HUES6 (cell line): ENCODE results near the gene NPAT.

Source experiments
- H3K27ac ChIP-seq: 2 replicates; pipeline ENCODE4 v1.7.0; 2013; ENCODE audit warnings: low read depth, mild to moderate bottlenecking, low read length, inconsistent platforms
- H3K27me3 ChIP-seq: 2 replicates; pipeline ENCODE4 v1.6.1; 2013; ENCODE audit warnings: low read length; ENCODE audit not compliant: control insufficient read depth, insufficient read depth
- H3K36me3 ChIP-seq: 2 replicates; pipeline ENCODE4 v1.6.1; 2013; ENCODE audit warnings: low read length; ENCODE audit not compliant: control insufficient read depth, insufficient read depth
- H3K4me1 ChIP-seq: 2 replicates; pipeline ENCODE4 v1.6.1; 2013; ENCODE audit warnings: low read length; ENCODE audit not compliant: control insufficient read depth, insufficient read depth
- H3K4me3 ChIP-seq: 2 replicates; pipeline ENCODE4 v1.5.1; 2013; ENCODE audit warnings: low read depth, low read length
- H3K9ac ChIP-seq: one replicate; pipeline ENCODE4 v1.6.1; 2013; ENCODE audit warnings: mild to moderate bottlenecking, low read length
- H3K9me3 ChIP-seq: 2 replicates; pipeline ENCODE4 v1.6.1; 2013; ENCODE audit warnings: low read depth, low read length; ENCODE audit not compliant: control insufficient read depth, insufficient read depth

Gene NPAT

GRCh38 chr11:108218912-108219783 lies 3.3 kb downstream of the NPAT start:
- Histone ChIP-seq H3K36me3 (peaks cover 2% of the 10 kb centered on the region), H3K9ac (no peak overlapping the region), H3K27ac (no peak overlapping the region), H3K4me3 (no peak overlapping the region; the same call in 1 of the 2 replicates), H3K4me1 (peaks cover 34% of the 10 kb centered on the region), H3K27me3 (no peaks in the 10 kb centered on the region), H3K9me3 (no peaks in the 10 kb centered on the region)

- H3K27me3 ChIP-seq = no peaks in the 10 kb centered on the region
- no peak overlapping the region for H3K27ac ChIP-seq
- H3K4me1 ChIP-seq = peaks cover 27% of the 10 kb centered on the region
- H3K4me3 ChIP-seq = no peak overlapping the region
- no peak overlapping the region for H3K9ac ChIP-seq
- peaks cover 7% of the 10 kb centered on the region for H3K36me3 ChIP-seq
- no peaks in the 10 kb centered on the region for H3K9me3 ChIP-seq
Observed at GRCh38 chr11:108218455-108218854, 4.0 kb downstream of the NPAT start.

DNA sequence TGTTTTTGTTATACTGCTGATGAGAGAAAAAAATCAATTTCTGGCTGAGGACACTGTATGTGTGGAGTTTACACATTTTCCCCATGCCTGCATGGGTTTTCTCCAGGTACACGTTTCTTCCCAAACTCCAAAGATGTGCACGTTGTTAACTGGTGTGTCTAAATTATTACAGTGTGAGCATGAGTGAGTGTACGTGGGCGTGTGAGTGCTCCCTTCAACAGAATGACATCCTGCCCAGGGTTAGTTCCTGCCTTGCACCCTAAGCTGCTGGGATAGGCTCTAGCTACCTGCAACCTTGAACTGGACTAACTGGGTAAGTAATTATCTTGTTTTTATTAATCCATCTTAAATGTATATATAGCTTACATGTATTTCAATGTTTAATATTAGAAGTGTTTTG lies 5.5 kb downstream of the NPAT start:
- no peak overlapping the region for H3K27ac ChIP-seq
- peaks cover 7% of the 10 kb centered on the region for H3K36me3 ChIP-seq
- no peaks in the 10 kb centered on the region for H3K27me3 ChIP-seq
- peaks cover 27% of the 10 kb centered on the region for H3K4me1 ChIP-seq
- H3K9me3 ChIP-seq = no peaks in the 10 kb centered on the region
- no peak overlapping the region for H3K4me3 ChIP-seq
- no peak overlapping the region for H3K9ac ChIP-seq

DNA sequence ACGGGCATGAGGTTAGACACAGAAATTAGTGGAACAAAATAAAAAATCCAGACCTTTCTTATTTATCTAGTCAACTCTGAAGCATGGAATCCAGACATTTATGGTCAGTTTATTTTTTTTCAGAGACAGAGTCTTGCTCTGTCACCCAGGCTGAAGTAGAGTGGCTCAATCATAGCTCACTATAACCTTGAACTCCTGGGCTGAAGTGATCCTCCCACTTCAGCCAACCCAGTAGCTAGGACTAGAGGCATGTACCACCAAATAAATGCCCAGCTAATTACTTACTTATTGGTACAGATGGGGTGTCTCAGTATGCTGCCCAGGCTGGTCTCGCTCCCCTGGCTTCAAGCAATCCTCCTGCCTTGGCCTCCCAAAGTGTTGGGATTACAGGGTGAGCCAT lies 8.7 kb downstream of the NPAT start:
- H3K36me3 ChIP-seq = peaks cover 20% of the 10 kb centered on the region

GRCh38 chr11:108210441-108210840 lies 12.0 kb downstream of the NPAT start:
- Histone ChIP-seq H3K9me3 (0 out of 2 replicates have a peak, but pooled peaks cover 2% of the 10 kb centered on the region), H3K27me3 (no peaks in the 10 kb centered on the region), H3K4me3 (no peak overlapping the region), H3K27ac (no peak overlapping the region), H3K36me3 (peaks cover 53% of the 10 kb centered on the region), H3K4me1 (no peaks in the 10 kb centered on the region), H3K9ac (no peak overlapping the region)

More for the DNA sequence above, 8.7 kb downstream of the NPAT start:
- H3K27ac ChIP-seq = no peak overlapping the region
- H3K4me1 ChIP-seq = peaks cover 3% of the 10 kb centered on the region
- no peaks in the 10 kb centered on the region for H3K9me3 ChIP-seq
- H3K4me3 ChIP-seq = no peak overlapping the region
- no peak overlapping the region for H3K9ac ChIP-seq
- no peaks in the 10 kb centered on the region for H3K27me3 ChIP-seq

GRCh38 chr11:108207683-108208060 lies 14.8 kb downstream of the NPAT start:
- Histone ChIP-seq H3K36me3 (peaks cover 67% of the 10 kb centered on the region), H3K9me3 (0 out of 2 replicates have a peak, but pooled peaks cover 10% of the 10 kb centered on the region), H3K4me1 (no peaks in the 10 kb centered on the region), H3K27ac (no peak overlapping the region), H3K4me3 (no peak overlapping the region), H3K27me3 (no peaks in the 10 kb centered on the region), H3K9ac (no peak overlapping the region)

DNA sequence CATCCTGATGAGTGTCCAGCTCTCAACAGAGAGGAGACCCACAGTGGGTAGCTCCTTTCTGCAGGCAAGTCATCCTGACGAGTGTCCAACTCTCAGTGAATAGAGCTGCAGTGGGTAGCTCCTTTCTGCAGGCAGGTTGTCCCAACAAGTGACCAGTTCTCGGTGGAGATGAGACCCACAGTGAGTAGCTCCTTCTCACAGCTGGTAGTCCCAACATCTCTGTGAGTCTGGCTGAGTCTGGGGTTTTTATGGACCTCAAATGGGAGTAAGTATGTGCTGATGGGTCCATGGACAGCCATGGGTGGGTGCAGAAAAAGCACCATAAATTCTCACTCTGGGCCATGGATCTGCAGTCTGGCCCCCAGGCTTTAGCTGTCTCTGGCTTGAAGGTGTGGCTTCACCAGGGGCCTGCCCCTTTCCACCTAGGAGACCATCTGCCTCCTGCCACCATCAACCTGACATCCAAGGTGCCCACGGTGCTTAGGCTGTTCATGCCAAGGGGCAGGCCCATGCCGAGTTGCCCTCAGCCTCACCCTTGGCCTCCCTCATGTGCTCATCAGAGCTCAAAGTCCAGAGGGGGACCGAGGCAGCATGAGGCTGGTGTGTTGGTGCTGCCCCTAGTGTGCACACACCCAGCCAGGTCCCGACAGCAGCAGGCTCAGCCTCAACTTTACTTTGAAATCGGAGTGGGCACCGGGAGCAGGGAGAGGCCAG lies 15.3 kb downstream of the NPAT start:
- Histone ChIP-seq H3K9me3 (0 out of 2 replicates have a peak, but pooled peaks cover 10% of the 10 kb centered on the region), H3K27ac (no peak overlapping the region), H3K9ac (no peak overlapping the region), H3K36me3 (peaks cover 67% of the 10 kb centered on the region), H3K4me3 (no peak overlapping the region), H3K4me1 (no peaks in the 10 kb centered on the region), H3K27me3 (no peaks in the 10 kb centered on the region)

DNA sequence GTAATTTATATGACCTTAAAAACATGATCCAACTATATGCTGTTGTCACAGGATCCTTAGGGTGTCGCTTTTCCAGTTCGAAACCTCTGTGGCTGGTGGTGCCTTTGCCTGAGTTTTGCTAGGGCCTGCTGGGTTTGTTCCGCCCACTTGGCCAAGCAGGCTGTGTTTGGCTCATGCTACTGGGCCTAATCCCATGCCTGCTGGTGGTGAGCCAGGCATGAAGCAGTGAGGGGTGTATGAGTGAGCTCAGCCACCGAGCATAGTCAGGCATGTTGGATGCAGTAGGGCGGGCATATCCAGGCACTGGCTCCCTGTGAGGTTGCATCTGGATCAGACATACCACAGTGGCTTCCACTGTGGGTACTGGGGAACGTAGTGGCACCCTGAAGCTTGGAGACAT lies 16.3 kb downstream of the NPAT start:
- peaks cover 67% of the 10 kb centered on the region for H3K36me3 ChIP-seq
- no peak overlapping the region for H3K9ac ChIP-seq
- no peak overlapping the region for H3K27ac ChIP-seq
- 0 out of 2 replicates have a peak, but pooled peaks cover 10% of the 10 kb centered on the region for H3K9me3 ChIP-seq
- H3K27me3 ChIP-seq = no peaks in the 10 kb centered on the region
- no peak overlapping the region for H3K4me3 ChIP-seq
- H3K4me1 ChIP-seq = peaks cover 4% of the 10 kb centered on the region

- Histone ChIP-seq H3K9ac (no peak overlapping the region), H3K36me3 (peaks cover 59% of the 10 kb centered on the region), H3K27me3 (no peaks in the 10 kb centered on the region), H3K27ac (no peak overlapping the region), H3K4me3 (no peak overlapping the region), H3K9me3 (0 out of 2 replicates have a peak, but pooled peaks cover 10% of the 10 kb centered on the region), H3K4me1 (peaks cover 16% of the 10 kb centered on the region)
Observed at GRCh38 chr11:108204929-108205499, 17.4 kb downstream of the NPAT start.

DNA sequence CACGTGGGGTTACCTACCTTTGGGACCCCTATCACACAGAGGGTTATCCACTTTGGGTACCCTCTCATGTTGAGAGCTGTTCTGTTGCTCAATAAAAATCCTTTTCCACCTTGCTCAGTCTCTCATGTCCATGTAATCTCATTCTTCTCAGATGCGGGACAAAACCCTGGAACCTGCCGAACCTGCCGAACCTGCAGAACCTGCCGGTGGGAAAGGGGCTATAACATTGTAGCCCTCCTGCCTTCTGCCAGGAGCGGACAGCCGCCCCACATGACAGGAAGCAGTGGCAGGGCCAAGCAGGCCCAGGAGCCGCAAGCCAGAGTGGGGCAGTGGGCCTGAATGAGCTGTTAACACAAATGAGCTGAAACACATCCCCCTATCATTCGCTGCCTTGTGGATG lies 18.1 kb downstream of the NPAT start:
- peaks cover 62% of the 10 kb centered on the region for H3K36me3 ChIP-seq
- H3K9me3 ChIP-seq = 0 out of 2 replicates have a peak, but pooled peaks cover 10% of the 10 kb centered on the region

GRCh38 chr11:108203075-108203474 lies 19.4 kb downstream of the NPAT start:
- Histone ChIP-seq H3K27ac (no peak overlapping the region), H3K9me3 (0 out of 2 replicates have a peak, but pooled peaks cover 10% of the 10 kb centered on the region), H3K9ac (no peak overlapping the region), H3K36me3 (peaks cover 63% of the 10 kb centered on the region), H3K4me1 (peaks cover 25% of the 10 kb centered on the region), H3K27me3 (no peaks in the 10 kb centered on the region), H3K4me3 (no peak overlapping the region)

More for the DNA sequence above, 18.1 kb downstream of the NPAT start:
- Histone ChIP-seq H3K4me1 (peaks cover 22% of the 10 kb centered on the region), H3K4me3 (no peak overlapping the region), H3K27me3 (no peaks in the 10 kb centered on the region), H3K27ac (no peak overlapping the region), H3K9ac (no peak overlapping the region)
